WTC11 (cell line): ENCODE data around the gene OR11H7.

Source experiments
- CREB1 ChIP-seq: sonication (generic); formaldehyde crosslinking; IDR thresholded peaks from 2 replicates; pipeline ENCODE4 v1.8.0; 2023; ENCODE audit warnings: mild to moderate bottlenecking, missing genetic modification reagents
- CREM ChIP-seq: sonication (generic); formaldehyde crosslinking; IDR thresholded peaks from 2 replicates; pipeline ENCODE4 v1.8.1; 2022; ENCODE audit warnings: mild to moderate bottlenecking, missing genetic modification reagents, moderate library complexity
- CTCF ChIP-seq: fragments of 200-600 bp; IDR thresholded peaks from 2 replicates; pipeline ENCODE4 v1.8.0; 2022; ENCODE audit warnings: antibody characterized with exemption
- ZNF232 ChIP-seq: sonication (generic); formaldehyde crosslinking; IDR thresholded peaks from 2 replicates; pipeline ENCODE4 v1.8.0; 2022; ENCODE audit warnings: mild to moderate bottlenecking, missing genetic modification reagents
- TF ChIP-seq, protein P1 (sequence below): sonication (generic); formaldehyde crosslinking; conservative IDR thresholded peaks from 2 replicates; pipeline ENCODE4 v1.8.1; 2023; ENCODE audit warnings: mild to moderate bottlenecking, low read depth, missing genetic modification reagents, moderate library complexity
- TF ChIP-seq, protein P2 (sequence below): sonication (generic); formaldehyde crosslinking; IDR thresholded peaks from 2 replicates; pipeline ENCODE4 v1.8.1; 2023; ENCODE audit warnings: mild to moderate bottlenecking, moderate library complexity, missing genetic modification reagents
- TF ChIP-seq, protein P3 (sequence below): sonication (generic); formaldehyde crosslinking; IDR thresholded peaks from 2 replicates; pipeline ENCODE4 v1.8.1; 2023; ENCODE audit warnings: mild to moderate bottlenecking, missing genetic modification reagents, moderate library complexity
- TF ChIP-seq, protein P4 (sequence below): sonication (generic); formaldehyde crosslinking; IDR thresholded peaks from 2 replicates; pipeline ENCODE4 v1.8.1; 2022; ENCODE audit warnings: low read depth, mild to moderate bottlenecking, moderate library complexity, missing genetic modification reagents, borderline replicate concordance

GRCh38 chr14:20190596-20190995 is 38.2 kb upstream of the OR11H7 start, which contains the start of gene OR11G2:
- TF ChIP-seq, protein P1, sequence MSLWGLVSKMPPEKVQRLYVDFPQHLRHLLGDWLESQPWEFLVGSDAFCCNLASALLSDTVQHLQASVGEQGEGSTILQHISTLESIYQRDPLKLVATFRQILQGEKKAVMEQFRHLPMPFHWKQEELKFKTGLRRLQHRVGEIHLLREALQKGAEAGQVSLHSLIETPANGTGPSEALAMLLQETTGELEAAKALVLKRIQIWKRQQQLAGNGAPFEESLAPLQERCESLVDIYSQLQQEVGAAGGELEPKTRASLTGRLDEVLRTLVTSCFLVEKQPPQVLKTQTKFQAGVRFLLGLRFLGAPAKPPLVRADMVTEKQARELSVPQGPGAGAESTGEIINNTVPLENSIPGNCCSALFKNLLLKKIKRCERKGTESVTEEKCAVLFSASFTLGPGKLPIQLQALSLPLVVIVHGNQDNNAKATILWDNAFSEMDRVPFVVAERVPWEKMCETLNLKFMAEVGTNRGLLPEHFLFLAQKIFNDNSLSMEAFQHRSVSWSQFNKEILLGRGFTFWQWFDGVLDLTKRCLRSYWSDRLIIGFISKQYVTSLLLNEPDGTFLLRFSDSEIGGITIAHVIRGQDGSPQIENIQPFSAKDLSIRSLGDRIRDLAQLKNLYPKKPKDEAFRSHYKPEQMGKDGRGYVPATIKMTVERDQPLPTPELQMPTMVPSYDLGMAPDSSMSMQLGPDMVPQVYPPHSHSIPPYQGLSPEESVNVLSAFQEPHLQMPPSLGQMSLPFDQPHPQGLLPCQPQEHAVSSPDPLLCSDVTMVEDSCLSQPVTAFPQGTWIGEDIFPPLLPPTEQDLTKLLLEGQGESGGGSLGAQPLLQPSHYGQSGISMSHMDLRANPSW (CRISPR knock-in tag) = no peak
- no peak for TF ChIP-seq CREM (CRISPR knock-in tag)
- no peak for TF ChIP-seq CTCF
- TF ChIP-seq, protein P2, sequence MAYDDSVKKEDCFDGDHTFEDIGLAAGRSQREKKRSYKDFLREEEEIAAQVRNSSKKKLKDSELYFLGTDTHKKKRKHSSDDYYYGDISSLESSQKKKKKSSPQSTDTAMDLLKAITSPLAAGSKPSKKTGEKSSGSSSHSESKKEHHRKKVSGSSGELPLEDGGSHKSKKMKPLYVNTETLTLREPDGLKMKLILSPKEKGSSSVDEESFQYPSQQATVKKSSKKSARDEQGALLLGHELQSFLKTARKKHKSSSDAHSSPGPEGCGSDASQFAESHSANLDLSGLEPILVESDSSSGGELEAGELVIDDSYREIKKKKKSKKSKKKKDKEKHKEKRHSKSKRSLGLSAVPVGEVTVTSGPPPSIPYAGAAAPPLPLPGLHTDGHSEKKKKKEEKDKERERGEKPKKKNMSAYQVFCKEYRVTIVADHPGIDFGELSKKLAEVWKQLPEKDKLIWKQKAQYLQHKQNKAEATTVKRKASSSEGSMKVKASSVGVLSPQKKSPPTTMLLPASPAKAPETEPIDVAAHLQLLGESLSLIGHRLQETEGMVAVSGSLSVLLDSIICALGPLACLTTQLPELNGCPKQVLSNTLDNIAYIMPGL (CRISPR knock-in tag) = no peak
- TF ChIP-seq, protein P3, sequence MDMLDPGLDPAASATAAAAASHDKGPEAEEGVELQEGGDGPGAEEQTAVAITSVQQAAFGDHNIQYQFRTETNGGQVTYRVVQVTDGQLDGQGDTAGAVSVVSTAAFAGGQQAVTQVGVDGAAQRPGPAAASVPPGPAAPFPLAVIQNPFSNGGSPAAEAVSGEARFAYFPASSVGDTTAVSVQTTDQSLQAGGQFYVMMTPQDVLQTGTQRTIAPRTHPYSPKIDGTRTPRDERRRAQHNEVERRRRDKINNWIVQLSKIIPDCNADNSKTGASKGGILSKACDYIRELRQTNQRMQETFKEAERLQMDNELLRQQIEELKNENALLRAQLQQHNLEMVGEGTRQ (CRISPR knock-in tag) = no peak
- TF ChIP-seq ZNF232 = no peak
- TF ChIP-seq CREB1 (CRISPR knock-in tag) = no peak
- TF ChIP-seq, protein P4, sequence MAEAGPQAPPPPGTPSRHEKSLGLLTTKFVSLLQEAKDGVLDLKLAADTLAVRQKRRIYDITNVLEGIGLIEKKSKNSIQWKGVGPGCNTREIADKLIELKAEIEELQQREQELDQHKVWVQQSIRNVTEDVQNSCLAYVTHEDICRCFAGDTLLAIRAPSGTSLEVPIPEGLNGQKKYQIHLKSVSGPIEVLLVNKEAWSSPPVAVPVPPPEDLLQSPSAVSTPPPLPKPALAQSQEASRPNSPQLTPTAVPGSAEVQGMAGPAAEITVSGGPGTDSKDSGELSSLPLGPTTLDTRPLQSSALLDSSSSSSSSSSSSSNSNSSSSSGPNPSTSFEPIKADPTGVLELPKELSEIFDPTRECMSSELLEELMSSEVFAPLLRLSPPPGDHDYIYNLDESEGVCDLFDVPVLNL (CRISPR knock-in tag) = no peak
